GM18868 (cell line): ENCODE measurements around the gene GPANK1.

Experiments
- ATAC-seq: cut with Tn5 transposase; IDR thresholded peaks from one replicate; pipeline ENCODE4 v1.9.1; 2021; ENCODE audit warnings: mild to moderate bottlenecking, moderate library complexity; ENCODE audit not compliant: unreplicated experiment

The GPANK1 gene

DNA sequence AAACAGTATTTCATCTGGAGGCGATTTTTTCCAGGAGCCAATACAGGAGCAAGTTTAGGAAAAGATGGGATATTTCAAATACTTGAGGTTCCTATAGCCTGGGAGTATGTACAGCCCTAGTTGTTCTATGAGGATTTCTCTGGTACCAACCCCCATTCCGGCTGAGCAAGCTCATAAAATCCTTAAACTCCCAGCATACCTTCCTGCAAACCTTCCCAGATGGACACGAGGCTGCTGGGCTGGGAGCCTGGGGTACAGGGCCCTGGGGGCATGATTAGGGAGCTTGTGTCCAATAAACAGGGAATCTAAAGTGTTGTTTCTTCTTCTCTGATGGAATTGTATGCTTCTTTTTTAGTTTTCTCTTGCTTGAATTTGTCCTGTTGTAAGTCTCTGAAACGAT, 42.8 kb downstream of the GPANK1 start:
- no peak for ATAC-seq

DNA sequence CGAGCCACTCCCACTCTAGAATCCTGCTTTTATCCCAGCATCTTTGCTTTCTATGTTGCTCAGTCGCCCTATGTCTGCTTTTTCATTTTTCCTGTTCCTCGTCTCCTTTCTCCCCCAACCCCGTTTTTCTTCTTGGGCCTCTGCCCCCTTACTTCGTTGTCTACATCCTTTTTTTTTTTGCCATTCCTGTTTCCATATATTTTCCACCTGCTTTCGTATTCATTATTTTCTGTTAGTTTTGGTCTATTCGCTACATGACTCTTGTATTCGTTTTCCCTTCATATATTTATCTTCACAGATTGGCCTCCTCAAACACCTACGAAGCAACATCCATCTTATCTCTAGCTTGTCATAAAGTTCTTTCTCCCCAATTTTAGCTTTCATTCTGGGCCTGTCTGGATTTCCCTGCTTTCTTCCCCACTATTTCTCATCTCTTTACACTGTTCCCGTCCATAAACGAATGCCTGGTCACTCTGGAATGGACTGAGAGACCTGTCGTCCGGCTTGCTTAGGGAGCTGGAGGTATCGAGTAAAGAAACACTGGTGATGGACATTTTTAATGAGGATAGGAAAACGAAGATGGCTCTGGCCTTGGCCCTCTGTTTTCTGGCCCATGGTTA, 43.4 kb downstream of the GPANK1 start:
- ATAC-seq: no peak

DNA sequence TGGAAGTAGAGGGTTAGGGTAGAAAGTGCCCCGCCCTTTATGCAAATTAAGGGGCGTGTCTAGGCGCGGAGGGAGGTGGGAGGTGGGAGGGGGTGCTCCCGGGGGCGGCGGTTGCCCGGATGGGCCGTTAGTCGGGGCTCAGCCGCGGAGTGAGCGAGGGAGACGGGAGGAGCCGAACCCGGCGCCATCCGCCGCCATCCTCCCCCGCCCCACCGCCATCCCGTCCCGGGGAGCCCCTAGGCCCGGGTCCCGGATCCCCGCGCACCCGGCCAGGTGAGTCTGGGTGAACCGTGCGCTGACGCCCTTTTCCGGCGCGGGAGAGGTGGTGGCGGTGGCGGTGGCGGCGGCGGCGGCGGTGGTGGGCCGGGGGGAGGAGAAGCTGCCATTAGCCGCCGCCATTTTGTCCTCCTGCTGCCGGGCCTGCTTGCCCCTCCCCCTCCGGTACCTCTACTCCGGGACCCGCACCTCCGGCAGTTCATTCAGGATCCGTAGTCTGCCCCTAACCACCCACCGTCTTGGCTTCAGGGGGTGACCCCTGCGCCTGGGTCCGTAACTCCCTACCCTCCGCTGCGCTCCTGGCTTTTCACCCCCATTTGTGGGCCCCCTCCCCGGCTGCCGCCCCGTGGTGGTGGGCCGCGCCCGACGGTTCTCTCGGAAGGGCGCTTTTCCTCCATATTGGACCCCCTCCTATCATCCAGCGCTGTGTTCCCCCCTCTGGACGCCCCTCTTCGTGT, 44.0 kb downstream of the GPANK1 start, which contains the start of gene PRRC2A:
TSS of gene PRRC2A (plus strand) at position 130 of the 734 bp plus-strand sequence. CDS start 2,075 bp downstream, outside the sequence.
- peak; percentile 31 for ATAC-seq

DNA sequence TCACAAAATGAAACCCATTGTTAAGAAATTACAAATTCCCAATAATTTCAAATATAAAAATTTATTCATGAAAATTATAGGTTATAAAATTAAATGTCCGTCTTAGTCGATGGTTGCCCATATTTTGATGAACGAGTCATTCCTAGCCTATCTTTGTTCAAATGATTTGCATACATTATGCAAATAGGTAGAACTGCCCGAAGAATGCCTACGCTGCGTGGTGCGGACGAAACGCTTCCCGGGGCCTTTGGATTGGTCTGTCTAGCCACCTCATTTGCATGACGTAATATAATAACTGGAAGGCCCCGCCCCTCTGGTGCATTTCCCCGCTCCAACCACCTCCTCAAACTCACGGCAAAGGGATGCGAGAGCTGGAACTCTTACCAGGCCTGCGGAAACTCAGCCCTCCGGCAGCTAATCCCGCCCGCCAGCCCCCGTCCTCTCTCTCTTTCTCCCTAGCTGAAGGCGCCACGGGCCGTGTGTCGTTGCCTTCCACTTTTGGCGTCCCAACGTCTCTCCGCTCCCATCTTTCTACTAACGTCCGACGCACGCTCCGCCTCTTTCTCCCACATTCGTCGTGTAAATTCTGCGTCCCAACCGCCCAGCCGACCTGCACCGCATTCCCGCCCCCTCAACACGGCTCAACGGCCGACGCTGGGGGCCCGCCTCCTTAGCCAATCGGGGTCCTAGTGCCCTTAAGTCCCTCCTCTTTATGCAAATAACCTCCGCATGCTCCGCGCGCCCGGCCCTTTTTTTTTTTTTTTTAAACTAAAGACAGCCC, 44.8 kb downstream of the GPANK1 start:
- peak; percentile 85 for ATAC-seq

DNA sequence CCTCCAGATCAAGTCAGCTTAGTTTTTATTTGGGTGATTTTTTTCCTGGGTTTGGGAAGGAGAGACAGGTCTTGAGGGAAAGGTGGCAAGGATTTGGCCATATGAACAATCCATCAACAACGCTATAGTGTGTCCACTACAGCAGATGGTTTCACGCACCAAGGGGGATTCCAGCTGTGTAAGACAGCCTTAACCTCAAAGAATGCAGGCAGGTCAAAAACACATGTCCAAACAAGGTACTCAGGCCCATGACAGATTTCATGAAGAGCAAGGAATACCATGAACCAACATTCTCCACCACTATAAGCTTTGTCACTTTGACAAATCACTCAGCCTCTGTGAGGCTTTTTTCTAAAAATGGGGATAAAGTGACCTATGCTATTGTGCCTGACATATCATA, 47.8 kb downstream of the GPANK1 start:
- no peak for ATAC-seq

DNA sequence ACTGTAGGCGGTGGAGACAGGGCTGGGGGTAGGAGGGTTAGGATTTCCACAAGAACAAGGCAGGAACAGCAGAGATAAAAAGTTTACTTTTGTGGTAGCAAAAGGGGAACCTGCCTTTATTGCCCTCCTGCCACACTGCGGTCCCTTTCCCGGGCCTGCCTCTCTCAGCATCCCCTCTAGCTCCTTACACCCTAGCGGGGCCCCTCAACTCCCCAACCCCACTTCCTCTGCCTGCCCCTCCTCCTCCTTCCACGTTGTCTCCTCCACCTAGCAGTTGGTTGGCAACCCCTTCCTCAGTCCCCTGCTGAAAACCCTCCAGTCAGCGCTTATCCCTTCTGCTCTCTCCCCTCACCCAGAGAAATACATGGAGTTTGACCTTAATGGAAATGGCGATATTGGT, 49.0 kb downstream of the GPANK1 start:
- no peak for ATAC-seq

DNA sequence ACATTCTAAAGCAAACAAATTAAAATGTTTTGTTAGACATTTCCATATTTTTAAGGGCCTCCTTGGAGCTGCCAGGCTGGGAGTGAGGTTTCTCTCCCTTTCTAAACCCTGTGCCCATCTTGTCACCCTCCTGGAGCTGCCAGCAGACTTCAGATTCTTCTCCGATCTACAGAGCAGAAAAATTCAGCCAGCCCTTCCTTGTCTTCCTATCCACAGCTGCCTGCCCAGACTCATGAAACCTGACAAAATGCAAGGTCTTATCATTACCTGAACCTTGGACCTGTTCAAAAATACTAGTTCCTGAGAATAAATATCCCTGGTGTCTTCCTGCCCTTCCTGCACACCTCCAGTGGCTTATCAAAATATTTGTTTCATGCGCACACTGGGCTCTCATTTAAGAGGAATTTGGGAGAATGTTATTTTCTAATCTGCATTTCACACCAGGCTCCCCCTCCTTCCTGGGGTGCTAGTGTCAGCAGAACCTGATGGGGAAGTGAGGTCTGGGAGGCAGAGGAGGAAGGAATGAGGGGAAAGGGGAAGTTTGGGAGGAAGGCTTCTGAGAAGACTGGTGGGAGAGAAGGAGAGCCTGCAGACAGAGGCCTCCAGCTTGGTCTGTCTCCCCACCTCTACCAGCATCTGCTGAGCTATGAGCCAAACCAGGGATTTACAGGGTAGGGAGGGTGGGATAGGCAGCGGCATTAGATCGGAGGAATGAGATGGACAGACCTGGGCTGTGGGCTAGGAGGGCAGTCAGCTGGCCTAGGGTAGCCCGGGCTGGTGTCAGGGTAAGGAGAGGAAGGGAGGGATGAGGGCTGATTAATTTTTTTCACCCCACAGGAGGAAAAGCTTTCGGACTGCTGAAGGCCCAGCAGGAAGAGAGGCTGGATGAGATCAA, 49.9 kb downstream of the GPANK1 start, which contains the start of gene AIF1:
TSS of gene AIF1 (plus strand) at position 551 of the 895 bp plus-strand sequence. CDS start at position 647, 96 bp downstream.
- no peak for ATAC-seq

DNA sequence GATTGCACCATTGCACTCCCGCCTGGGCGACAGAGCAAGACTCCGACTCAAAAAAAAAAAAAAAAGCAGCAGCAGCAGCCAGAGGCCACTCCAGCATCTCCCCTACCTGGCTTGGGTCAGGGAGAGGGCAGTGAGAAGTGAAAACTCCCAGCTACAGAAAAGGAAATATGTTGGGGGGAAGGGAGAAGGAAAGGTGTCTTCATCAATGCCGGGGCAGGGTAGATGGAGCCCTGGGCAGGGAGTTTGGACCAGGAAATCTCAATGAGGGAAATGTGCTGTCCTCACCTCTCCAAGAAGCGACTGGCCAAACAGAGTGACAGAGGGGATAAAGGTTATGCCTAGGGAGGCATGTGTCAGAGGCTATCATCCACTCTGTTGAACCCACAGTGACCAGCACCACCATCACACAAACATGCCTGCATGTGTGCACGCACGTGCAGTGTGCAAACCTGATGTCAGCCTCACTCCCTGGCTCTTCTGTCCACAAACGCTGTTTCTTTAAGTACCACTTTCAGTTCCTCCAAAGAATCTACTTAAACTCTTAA, 50.6 kb downstream of the GPANK1 start:
- no peak for ATAC-seq
